RCC 7860 (cell line): Measurements from ENCODE around the gene SOSTDC1.
A peak's percentile ranks its signal among the peaks of the same experiment; 100 is the strongest.

Source experiments
- DNase-seq: peaks from one replicate; pipeline ENCODE4 v3.0.0-alpha.2; 2015; ENCODE audit warnings: low spot score
- FAIRE-seq: peaks from 2 replicates; lab custom pipeline; 2012; peaks lifted over from hg19 to GRCh38; lab: Jason Lieb, UNC

SOSTDC1 gene

DNA sequence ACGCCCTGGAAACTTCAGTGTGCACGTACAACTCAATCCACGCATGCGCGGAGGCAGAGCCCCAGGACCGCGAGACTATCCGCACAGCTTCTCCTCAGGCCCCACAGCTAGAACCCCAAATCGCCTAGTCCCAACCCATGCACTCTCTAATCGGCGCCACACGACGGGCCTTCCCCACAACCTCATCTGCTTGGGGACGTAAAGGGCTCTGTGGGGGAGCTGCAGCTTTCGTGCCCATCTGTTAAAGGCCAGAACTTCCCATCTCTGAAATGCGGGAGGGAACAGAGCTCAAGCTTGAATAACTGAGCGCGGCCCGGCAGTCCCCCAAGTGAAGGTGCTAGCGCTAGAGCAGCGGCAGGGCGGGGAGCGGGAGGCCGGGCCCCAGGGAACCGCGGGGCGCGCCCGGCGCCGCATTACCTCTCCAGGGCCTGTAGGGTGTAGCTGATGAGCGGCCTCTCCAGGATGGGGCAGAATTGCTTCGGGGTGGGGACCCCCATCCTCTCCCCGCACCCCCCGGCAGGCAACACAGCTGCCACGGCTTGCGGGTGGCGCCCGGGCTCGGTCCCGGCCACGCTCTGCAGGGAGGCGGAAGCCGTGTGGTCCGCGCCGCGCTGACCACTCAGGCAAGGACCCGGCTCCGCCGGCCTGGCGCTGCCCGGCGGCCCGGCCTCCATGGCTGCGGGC lies 44.7 kb downstream of the SOSTDC1 start:
- peak; percentile 89 for DNase-seq
- peak; percentile 70 for FAIRE-seq

DNA sequence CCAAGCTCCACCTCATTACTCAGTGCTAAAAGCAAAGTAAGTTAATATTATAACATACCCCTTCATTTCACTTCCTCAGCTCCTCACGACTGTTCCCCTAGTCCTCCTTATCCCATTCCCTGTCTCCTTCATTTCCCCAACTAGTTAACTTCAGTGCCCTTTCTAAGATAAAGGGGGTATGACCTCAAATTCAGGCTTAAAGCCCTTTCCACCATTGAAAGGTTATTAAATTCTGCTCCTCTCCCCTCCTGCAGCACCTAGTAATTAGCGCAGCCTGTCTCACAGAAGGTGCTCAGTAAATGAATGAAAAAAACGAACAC lies 45.2 kb downstream of the SOSTDC1 start:
- FAIRE-seq (no peak), DNase-seq (no peak)

DNA sequence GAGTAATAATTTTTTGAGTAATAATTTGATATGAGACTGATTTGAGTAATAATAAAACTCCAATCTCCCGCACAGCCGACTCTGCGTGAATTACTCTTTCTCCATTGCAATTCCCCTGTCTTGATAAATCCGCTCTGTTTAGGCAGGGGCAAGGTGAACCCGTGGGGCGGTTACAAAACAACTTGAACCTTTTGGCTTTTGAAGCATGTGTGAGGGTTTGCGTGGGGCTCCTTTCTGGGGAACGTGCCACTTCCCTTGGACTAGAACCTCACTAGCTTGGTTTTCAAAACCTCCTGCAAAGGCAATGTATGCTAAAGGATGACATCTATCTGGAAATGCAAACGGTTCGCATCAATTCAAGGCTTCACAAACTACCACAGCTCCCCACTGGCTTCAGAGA lies 45.7 kb downstream of the SOSTDC1 start:
- DNase-seq (no peak), FAIRE-seq (no peak)

DNA sequence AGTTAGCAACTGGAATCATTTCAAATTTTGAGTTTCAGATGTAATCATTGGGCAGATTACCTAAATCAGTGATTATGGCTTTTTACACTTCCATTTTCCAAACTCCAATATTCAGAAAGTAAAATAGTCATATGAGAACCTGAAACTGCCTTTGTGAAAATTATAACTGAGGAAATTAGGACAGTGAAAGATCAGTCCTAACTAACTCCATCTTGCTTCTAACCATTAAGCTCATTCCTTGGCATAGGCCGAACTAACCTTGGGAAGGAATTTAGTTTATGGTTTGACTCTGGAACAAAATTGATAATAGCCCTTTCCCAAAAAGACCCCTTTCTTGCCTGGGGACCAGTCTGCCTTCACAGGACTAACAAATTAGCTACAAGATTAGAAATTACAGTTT lies 46.4 kb downstream of the SOSTDC1 start:
- FAIRE-seq, result no peak
- no peak for DNase-seq

DNA sequence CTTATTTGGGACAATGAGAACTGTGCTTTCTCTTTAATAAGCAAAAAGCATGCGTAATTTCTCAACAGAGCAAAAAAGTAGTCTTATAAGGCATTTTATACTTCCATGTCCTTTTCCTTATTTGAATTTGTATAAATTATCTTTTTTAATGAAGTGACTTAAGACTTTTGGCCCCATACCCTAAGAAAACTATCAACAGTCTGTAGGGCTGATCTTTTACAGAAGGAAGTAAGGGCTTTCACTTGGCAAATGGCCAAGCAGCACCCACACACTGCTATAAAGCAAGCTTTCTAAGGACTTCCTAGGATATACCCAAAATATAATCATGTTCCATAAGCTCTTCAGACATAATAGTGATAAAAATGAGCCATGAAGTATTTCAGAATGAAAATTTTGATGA lies 47.6 kb downstream of the SOSTDC1 start:
- no peak for DNase-seq
- no peak for FAIRE-seq

DNA sequence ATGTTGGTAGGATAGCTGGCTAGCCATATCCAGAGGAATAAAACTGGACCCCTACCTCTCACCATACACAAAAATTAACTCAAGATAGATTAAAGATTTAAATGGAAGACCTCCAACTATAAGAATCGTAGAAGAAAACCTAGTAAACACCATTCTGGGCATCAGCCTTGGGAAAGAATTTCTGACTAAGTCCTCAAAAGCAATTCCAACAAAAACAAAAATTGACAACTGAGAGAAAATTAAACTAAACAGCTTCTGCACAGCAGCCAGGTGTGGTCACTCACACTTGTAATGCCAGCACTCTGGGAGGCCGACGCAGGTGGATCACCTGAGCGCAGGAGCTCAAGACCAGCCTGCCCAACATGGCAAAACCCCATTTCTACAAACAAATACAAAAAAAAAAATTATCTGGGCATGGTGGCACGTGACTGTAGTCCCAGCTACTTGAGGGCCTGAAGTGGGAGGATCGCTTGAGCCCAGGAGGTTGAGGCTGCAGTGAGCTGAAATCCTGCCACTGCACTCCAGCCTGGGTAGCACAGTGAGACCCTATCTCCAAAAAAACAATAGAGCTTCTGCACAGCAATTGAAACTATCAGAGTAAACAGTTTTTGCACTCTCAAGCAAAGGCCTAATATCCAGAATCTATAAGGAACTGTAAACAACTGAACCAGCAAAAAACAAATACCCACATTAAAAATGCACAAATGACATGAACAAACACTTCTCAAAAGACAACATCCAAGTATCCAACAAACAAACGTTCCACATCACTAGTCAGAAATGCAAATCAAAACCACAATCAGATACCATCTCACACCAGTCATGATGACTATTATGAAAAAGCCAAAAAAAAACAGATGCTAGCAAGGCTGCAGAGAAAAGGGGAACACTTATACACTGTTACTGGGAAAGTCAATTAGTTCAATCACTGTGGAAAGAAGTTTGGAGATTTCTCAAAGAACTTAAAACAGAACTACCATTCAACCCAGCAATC lies 49.0 kb downstream of the SOSTDC1 start:
- DNase-seq (peak; percentile 33), FAIRE-seq (no peak)

DNA sequence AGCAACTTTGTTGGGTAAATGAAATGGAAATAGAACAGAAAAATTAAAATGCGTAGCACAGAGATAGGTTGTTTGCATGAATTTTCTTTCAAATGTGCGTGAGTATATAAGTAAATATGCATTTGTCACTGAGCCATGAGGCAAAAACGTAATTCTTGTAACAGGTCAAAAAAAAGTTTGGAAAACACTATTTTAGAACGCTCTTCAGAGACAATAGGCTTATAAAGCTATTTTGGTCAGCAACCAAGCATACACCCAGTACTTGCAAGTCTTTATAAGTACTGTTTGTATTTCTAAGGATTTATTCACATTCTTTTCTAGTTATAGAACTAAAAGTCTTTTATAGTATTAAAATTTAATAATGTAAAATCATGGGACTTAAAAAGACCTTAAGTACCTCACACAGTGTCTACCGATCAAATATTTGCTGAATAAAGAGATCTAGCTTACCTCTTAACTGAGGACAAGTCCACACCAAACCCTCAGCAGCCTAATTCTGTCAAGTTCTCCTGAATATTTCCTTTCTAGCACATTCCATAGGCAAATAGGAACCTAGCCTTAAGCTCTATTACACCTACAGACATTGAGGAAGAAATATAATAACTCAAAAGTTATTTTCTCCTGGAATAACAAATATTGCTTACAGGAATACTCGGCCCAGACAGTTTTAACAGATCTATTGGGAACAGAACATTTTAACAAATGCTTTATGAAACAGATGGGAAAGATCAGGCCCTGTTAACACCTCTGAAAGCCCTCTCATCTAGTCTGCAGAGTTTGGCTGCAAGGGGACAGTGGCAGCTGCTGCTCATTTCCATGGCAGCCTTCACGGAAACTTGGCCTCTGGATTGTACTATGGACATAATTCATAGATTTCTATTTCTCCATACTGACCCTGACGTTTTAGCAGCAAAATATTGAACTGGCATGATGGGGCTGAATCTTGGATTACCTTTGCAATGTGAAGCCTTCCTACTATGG lies 53.0 kb downstream of the SOSTDC1 start:
- DNase-seq (no peak), FAIRE-seq (no peak)
